Ecto neural progenitor cell (in vitro differentiated cells): ENCODE results near the gene DRC3.
A peak's percentile ranks its signal among the peaks of the same experiment; 100 is the strongest.
"Not testable (repeated sequence)": the region's sequence is repeated elsewhere in the genome, so short reads cannot be mapped to it uniquely, and the experiment has no call there.

ENCODE experiments used
- DNase-seq: peaks from one replicate; pipeline ENCODE4 v3.0.0-alpha.2; 2018; ENCODE audit warnings: low spot score

Gene DRC3, protein sequence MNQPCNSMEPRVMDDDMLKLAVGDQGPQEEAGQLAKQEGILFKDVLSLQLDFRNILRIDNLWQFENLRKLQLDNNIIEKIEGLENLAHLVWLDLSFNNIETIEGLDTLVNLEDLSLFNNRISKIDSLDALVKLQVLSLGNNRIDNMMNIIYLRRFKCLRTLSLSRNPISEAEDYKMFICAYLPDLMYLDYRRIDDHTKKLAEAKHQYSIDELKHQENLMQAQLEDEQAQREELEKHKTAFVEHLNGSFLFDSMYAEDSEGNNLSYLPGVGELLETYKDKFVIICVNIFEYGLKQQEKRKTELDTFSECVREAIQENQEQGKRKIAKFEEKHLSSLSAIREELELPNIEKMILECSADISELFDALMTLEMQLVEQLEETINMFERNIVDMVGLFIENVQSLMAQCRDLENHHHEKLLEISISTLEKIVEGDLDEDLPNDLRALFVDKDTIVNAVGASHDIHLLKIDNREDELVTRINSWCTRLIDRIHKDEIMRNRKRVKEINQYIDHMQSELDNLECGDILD

DNA sequence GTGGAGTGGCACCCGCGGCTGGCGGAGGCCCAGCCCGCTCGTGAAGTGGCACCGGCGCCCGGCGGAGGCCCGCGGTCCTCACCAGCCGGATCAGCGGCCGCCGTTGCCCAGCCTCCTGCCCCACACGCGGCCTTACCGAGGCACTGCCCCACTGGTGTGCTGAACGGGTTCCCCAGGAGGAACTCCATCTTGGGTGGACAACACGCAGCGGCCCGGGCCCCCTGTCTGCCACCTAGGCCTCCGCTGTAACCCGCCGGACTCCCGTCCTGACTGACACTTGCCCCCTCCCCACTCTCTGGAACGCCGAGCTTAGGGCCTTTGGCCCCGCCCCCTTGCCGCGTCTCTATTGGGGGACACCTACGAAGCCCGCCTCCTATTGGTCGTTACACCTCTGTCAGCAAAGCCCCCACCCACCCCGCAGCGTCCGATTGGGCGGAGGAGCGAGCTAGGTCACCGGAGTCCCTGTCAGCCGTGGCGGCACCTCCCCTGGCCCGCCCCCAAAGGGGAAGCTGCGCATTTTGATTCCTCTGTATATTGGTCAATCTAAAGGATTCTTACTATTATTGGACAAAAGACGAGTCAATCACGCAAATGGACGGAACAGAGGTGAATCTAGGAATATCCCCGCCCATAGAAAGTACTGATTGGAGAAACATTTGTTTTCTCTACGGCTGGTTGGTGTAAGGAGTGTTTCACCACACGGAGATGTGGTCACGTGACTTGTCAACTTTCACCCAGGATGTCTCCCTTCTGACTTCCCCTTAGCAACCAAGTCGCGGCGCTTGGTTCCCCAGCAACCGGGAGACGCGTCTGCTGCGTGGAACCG is at the start of gene DRC3, which contains the start of gene TOM1L2:
Gene DRC3 (plus strand): TSS at position 737 of the 826 bp plus-strand sequence. CDS start 4,737 bp downstream, outside the sequence.
Gene TOM1L2 (minus strand): TSS at position 275 of the 826 bp plus-strand sequence. CDS start 87 bp downstream, at position 188.
- DNase-seq: peak; percentile 100

DNA sequence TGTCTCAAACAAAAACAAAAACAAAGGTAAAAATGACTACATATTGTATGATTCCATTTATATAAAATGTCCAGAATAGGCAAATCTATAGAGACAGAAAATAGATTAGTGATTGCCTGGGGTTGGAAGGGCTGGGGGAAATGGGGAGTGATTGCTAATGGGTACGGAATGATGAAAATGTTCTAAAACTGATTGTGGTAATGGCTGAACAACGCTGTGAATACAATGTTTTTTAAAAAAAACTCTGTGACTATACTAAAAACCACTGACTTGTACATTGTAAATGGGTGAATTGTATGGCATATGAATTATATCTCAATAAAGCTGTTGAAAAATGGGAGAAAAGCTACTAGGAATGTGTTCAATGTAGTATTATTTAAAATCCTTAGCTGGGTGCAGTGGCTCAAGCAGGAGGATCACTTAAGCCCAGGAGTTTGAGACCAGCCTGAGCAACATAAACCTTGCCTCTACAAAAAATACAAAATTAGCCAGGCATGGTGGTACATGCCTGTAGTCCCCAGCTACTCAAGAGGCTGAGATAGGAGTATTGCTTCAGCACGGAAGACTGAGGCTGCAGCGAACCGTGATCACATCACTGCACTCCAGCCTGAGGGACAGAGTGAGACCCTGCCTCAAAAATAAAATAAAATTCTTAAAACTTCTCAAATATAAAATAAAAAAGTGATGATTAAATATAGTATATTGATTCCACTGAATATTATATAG is 48.4 kb upstream of the DRC3 start:
- DNase-seq: no peak

DNA sequence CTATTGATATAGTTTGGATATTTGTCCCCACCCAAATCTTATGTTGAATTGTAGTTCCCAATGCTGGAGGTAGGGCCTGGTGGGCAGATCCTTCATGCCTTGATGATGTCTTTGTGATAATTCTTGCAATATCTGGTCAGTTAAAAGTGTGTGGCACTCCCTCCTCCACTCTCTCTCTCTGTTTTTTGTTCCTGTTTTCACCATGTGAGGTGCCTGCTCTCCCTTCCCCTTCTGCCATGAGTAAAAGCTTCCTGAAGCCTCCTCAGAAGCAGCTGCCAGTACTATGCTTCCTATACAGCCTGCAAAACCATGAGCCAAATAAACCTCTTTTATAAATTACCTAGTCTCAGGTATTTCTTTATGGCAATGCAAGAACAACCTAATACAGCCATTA is 47.8 kb upstream of the DRC3 start:
- DNase-seq: no peak

DNA sequence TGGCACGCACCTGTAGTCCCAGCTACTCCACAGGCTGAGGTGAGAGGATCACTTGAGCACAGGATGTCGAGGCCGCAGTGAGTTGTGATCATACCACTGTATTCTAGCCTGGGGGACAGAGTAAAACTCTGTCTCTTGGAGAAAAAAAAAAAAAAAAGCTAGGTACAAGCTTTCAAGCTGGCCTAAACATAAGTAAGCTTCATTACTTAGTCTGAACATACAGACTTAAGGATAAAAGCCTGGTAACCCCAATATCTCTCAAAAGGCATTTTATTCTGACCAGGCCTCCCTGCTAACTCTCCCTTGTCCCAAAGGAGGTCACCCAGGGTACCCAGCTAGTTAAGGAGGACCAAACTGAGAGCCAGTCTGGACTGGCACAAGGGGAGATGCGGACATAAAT is 46.6 kb upstream of the DRC3 start:
- DNase-seq: no peak

DNA sequence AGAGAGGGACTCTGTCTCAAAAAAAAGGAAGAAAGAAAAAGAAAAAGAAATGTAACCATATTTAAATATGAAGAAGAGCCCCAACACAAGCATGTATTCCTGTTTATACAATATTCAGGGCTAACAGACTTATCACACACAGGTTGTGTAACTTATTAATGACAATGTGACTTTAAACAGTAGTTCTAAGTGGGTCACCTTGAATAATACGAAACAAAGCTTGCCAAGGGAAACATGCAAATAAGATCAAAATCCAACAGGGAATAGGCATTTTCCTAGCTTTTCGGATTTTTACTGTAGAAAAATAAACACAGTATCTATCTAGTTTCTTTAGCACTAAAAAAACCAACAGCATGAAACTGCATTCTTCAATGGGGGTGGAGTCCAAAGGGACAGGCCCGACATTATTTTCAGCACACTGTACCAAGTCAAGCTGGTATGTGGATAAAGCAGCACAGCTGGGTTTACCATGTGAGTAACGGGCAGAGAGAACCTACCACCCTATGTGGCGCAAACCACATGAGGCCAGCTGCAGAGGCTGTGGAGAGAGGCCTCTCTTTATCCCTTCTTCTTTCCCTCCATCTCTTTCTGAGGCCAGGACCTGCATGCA is 45.7 kb upstream of the DRC3 start:
- DNase-seq: no peak

DNA sequence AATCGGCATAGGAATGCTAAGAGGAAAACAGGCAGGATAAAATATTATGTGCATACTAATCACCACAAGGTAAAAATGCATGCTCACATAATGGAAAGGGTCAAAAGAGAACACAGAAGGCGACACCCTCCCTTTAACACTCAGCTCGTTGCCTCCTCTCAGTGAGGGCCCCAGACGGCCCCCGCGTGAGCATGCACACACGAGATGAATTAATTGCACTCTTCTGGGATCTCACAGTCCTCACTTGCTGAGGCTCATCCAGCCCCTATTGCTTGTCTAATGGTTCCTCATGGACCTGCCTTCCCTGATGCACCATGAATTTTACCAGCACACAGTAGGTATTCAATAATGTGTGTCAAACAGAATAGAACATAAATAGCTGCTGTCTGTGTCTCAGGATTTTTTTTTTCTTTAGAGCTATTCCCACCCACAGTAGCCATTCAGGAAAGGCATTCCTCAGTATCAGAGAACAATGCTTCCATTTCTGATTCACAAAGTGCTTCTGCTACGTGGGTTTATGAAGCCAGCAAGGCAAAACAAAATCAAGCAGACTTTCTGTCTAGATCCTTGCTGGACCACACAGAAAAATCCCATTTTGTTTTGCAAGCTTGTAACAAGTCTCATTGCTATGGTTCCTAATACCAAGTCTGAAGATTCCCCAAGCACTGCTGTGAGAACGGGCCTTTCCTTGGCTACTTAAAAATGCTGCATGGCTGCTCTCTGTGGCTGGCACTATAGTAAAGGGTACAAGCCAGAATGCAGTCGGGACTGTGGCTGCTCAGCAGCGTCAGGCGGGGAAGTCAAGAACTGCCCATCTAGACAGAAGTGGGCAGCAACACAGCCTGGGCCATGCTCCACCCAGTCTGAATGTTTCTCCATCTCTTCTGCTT is 44.0 kb upstream of the DRC3 start:
- no peak for DNase-seq

DNA sequence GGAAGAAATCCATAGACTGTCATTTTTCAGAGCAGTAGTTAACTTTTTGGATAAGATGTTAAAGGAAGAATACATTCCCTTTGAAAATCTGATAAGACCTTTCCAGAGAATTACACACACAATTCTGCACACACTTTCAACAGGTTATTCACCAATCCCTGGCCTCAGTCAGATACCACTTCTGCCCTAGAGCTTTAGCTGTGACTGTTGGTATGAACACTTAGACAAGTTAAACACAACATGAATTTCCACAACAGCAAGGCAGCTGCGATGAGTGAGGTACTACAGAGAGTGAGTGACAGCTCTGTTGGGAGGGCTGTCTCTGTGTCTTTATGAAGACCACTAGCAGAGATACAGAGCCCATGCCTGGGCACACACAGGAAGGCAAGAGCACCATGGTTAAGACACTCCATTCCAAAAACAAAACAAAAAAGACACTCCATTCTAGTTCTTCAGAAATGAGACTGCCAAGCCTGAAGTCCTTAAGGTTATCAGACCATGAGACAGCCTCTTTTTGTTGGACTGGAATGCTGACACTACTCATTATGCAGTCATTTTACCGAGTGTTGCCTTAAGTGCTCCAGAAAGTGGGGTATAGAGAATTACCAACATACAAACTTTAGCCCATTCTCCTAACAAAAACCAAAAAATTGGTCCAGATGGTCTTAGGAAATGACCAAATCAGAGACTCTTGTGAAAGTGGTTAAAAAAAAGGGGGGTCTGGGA is 42.8 kb upstream of the DRC3 start:
- DNase-seq: no peak

DNA sequence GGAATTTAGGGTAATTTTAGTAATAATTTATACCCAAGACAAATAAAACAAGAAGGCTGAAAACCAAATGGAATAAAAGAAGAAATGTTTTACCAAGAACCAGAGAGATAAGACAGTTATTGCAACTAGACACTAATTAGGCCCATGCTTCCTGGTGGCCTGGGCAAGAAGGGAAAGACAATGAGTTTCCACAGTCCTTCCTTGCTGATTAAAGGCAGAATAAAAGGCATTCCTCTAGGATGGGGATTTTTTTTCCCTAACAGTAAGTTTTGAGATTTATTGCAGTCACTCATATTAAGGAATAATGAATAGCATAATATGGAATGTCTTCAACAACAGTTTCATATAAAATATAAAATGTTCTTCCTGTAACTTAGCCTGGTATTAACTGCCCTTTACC is 42.0 kb upstream of the DRC3 start:
- no peak for DNase-seq

DNA sequence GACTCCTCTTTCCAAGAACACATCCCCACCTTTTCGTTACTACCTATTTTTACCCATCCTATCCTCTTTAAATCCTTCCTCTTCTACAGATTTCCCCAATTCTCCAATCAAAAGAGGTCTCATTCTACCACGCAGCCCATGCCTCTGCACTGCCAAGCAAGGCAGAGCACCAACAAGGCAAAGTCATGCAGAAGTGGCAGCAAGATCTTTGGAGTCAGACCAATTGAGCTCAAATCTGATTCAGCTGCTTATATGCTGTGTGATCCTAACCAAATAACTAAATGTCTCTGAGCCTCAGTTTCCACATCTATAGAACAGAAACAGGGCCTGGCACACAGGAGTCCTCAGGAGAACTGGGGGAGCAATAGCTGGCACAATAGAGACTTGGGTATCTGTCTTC is 41.5 kb upstream of the DRC3 start:
- no peak for DNase-seq

DNA sequence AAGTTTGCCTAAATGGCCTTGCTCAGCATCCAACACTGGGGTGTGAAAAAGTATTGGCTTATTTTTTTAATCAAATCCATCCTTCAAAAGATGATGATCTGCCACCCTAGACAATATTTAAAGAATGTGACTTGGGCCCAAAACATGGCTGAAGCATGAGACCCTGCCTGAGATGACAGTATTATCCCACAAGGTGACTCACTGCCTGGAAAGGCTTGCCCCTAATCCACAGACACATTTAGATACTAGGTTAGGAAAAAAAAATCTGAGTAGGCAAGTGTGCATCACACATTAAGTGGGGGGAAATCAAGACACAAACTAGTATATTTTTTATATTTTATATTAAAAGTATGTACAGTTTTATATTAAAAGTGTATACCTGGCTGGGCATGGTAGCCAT is 38.9 kb upstream of the DRC3 start:
- DNase-seq: no peak

DNA sequence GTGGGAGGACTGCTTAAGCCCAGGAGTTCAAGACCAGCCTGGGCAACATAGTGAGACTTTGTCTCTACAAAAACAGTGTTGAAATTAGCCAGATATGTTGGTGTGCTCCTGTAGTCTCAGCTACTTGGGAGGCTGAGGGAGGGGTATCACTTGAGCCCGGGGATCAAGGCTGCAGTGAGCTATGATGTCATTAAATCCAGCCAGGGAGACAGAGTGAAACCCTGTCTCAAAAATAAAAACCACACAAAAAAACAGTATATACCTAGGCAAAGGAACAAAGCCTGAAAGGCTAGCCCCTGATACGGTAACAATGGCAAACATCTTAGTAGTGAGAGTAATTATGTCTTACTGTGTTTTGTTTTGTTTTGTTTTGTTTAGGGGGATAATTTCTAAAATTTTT is 38.4 kb upstream of the DRC3 start:
- DNase-seq: no peak

DNA sequence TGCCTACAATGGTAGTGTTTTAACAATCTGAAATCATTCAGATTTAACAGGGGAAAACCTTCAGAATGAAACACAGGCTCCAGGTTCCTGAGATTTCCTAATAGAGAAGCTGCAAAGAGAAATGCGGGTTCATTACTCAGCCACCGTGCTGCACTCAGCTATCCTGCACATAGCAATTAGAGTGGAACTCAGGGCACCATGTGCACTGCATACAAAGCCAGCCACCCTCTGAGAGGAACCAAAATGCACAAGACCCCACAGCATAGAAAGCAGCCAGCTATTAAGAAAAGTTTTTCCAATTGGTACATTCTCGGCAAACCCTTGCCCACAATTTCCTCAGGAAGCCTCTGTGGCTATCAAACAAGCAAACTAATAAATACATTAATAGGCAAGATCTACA is 37.9 kb upstream of the DRC3 start:
- no peak for DNase-seq

DNA sequence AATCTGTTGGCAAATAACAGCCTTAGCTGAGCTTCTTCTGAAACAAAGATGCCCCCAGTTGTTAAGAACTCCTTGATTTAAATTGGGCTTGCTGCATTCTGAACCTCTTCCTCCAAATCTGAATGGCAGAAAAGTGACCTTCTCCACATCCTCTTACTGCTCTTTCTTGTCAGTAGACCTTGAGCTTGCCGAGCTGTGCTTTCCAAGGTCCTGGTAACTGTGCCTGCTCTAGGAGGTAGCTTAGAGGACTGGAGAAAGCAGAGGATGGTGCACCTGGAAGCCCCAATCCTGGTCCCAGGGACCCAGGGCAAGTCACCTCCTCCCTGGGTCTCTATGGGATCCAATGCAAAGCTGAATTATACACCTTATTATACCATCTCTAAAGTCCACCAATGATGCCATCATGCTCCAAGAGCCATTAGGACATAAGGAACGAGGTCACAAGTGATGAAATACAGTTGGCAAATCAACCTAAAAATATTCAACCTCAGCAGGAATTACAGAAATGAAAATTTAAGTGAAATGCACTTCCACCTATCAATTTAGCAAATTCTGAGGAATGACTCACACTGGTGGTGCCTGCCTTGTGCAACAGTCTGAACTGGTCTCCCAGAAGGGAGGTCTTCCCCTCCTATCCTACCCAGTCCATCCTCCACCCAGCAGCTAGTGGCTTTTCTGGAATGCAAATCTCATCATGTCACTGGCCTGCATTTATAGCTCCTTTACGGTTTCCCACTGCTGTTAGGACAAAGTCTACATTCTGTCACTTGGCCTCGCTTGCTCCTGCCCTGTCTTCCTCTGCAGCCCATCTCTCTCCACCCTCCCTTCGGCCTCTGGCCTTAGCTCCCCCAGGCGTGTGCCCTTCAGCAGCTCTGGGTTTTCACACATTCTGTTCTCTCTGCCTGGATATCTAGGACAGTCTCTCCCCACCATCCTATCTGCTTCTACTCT is 37.1 kb upstream of the DRC3 start:
- no peak for DNase-seq

DNA sequence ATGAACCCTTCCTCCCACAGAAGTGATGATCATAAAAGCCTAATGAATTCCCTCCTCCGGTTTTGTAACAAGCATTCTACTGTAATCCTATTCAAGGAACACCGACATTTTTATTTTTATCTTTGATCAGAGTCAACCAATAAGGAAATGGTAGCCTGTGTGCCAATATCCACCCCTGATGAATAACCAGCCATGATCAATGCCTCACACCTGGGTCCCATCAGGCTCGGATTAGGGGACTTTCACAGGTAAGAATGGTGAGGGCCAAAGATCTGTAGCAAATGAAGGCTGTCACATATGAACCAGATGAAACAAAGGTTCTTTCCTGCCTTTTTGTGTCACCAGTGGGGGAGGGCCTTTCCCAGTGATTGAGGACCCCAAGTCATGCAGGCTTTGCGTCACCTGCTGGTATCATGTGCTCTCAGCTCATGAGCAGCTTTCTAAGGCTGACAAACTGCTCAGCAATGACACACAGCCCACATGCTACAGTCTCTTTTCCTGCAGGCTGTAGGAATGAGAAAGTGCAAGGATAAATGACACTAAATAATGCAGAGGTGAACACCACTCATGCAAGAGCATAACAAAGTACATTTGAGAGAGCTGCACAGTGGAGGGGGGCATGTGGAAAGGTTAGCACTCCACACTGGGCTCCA is 35.3 kb upstream of the DRC3 start:
- DNase-seq: no peak

DNA sequence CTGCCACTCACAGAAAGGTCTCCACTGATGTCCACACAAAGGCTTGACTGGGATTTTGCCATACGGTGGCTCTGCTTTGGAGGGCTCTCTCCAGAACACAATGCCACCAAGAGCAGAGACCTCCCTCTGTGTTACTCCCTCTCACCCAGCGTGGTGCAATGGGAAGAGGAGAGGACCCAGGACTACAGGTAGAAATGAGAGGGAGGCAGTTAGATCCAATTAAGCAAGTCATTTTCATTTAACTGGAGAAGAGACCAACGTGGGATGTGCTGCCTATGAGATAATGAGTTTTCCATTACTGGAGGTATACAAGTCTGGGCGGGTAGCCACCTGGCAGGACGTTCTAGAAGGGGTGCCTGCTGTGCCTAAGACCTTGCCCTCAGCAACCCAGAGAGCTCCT is 34.7 kb upstream of the DRC3 start:
- DNase-seq: no peak

DNA sequence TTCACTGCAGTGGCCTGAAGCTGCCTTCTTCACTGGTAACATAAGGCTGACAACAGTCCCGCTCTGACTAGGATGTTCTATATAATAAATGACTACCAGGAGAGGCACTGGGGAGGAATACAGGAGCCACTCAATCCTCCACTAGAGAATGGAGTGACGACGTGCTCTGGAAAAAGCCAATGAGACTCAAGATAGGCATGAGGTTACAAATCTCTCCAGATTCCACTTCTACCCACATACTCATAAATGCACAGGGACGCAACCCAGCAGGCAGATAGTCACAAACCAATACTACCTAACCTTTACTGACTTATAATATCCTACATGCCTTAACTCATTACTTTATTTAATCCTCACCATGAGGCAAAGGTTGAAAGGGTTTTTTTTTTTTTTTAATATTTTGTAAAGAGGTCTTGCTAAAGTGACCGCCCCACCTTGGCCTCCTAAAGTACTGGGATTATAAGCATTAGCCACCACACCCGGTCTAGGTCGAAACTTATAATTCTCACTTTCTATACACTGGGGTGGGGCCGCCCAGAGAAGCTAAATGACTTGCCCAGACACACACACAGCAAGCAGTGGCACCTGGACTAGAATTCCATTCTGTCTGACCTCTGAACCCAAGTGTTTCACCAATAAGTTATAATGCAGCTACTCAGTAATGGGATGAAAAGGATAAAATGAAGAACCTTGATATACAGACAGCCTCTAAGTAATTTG is 34.1 kb upstream of the DRC3 start:
- DNase-seq: no peak

DNA sequence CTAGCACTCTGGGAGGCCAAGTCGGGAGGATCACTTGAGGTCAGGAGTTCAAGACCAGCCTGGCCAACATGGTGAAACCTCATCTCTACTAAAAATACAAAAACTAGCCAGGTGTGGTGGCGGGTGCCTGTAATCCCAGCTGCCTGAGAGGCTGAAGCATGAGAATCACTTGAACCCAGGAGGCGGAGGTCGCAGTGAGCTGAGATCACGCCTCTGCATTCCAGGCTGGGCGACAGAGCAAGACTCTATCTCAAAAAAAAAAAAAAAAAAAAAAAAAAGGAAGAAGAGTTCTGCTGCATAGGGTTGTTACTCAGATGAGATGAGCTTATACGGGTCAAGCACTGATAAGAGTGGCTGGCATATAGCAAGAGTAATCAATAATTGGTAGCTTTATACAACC is 32.7 kb upstream of the DRC3 start:
- not testable (repeated sequence) for DNase-seq

DNA sequence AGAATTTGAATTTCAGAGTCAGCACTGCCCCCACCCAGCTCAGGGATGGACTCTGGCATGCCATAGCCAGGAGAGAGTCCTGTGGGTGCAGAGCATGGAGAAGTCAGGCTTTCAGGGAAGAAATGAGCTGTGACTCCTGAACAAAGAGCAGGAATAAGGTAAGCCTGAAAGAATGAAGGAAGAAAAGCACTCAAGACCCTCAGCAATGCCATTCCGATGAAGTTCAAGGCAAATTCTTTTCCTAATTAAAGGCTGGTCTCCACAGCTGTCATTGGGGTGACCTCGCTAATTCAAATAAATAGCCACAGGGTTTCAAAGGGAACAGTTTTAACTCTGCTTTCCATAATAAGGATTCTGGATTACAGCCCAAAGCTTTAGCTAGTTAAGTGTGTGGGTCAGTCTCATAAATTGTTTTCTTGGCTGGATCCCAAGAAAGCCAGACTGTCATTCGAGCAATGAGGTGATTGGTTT is 32.2 kb upstream of the DRC3 start:
- DNase-seq: no peak
